ENCODE data around the gene SND1.
A peak's percentile ranks its signal among the peaks of the same experiment; 100 is the strongest.

SND1 gene

GRCh38 chr7:127690337-127690736 is 38.3 kb downstream of the SND1 start:
- DNase-seq: no peak

- DNase-seq: no peak
Observed at GRCh38 chr7:127690806-127691205, 38.8 kb downstream of the SND1 start.

GRCh38 chr7:127692200-127692599 is 40.2 kb downstream of the SND1 start:
- no peak for DNase-seq

- DNase-seq: no peak
Observed at GRCh38 chr7:127699853-127700252, 47.9 kb downstream of the SND1 start.

- no peak for DNase-seq
Observed at GRCh38 chr7:127702052-127702652, 50.2 kb downstream of the SND1 start.

GRCh38 chr7:127702938-127703337 is 50.9 kb downstream of the SND1 start:
- DNase-seq: no peak

GRCh38 chr7:127704211-127704610 is 52.2 kb downstream of the SND1 start:
- no peak for DNase-seq

- DNase-seq: no peak
Observed at GRCh38 chr7:127705461-127705959, 53.5 kb downstream of the SND1 start.

- no peak for DNase-seq
Observed at GRCh38 chr7:127706766-127707165, 54.8 kb downstream of the SND1 start.

- DNase-seq: no peak
Observed at GRCh38 chr7:127708201-127708600, 56.2 kb downstream of the SND1 start.

GRCh38 chr7:127708788-127709187 is 56.8 kb downstream of the SND1 start:
- DNase-seq: peak; percentile 72

GRCh38 chr7:127710635-127711034 is 58.6 kb downstream of the SND1 start:
- DNase-seq: no peak

GRCh38 chr7:127711872-127712271 is 59.9 kb downstream of the SND1 start:
- no peak for DNase-seq

- DNase-seq: no peak
Observed at GRCh38 chr7:127713006-127713405, 61.0 kb downstream of the SND1 start.

GRCh38 chr7:127713758-127714157 is 61.8 kb downstream of the SND1 start:
- DNase-seq: no peak

GRCh38 chr7:127715272-127715671 is 63.3 kb downstream of the SND1 start:
- DNase-seq: no peak

GRCh38 chr7:127715901-127716300 is 63.9 kb downstream of the SND1 start:
- DNase-seq: no peak

GRCh38 chr7:127717502-127718339 is 65.7 kb downstream of the SND1 start:
- no peak for DNase-seq

- DNase-seq: no peak
Observed at GRCh38 chr7:127718340-127718679, 66.3 kb downstream of the SND1 start.

- DNase-seq: no peak
Observed at GRCh38 chr7:127726476-127726875, 74.5 kb downstream of the SND1 start.

- no peak for DNase-seq
Observed at GRCh38 chr7:127730658-127731276, 78.8 kb downstream of the SND1 start.

- no peak for DNase-seq
Observed at GRCh38 chr7:127731431-127732080, 79.6 kb downstream of the SND1 start.

GRCh38 chr7:127732306-127732705 is 80.3 kb downstream of the SND1 start:
- no peak for DNase-seq

GRCh38 chr7:127733986-127734385 is 82.0 kb downstream of the SND1 start:
- no peak for DNase-seq

Measured in NCI-H748 treated with DMSO at 0.1 percent for 48 hours (cell line).